Measurements from ENCODE around the gene VDR. TPM values are rescaled to one million over a fixed set of nuclear protein-coding genes. Genes with fewer than 3 reads are reported as not detected.

VDR gene
- total RNA-seq, 1 donor from 2014 or later, result 4.6 TPM

DNA sequence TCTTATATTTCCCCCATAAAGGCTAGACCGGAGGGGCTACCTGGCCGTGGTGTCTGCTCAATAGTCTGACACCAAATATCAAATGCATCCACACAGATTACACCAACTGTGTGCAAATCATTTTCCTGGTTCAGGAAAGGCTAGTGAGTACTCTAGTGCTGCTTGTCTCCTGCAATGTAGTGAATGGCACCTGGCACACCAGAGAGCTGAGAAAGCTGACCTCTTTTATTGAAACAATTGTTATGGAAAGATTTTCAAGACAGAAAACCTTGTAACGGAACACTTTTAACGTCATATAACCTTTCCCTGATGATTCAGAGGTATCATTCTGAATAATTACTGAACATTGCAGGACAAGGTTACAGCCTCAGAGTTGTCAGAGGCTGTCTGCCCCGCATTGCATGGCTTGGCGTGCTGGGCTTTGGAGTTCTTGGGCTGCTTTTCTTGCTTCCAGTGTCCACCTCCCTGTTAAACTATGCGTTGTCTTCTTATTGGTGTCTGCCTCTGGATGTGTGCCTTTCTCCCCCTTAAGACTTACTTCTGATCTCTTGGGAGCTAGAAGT is 44.4 kb downstream of the VDR start:
- TF ChIP-seq, protein P1, sequence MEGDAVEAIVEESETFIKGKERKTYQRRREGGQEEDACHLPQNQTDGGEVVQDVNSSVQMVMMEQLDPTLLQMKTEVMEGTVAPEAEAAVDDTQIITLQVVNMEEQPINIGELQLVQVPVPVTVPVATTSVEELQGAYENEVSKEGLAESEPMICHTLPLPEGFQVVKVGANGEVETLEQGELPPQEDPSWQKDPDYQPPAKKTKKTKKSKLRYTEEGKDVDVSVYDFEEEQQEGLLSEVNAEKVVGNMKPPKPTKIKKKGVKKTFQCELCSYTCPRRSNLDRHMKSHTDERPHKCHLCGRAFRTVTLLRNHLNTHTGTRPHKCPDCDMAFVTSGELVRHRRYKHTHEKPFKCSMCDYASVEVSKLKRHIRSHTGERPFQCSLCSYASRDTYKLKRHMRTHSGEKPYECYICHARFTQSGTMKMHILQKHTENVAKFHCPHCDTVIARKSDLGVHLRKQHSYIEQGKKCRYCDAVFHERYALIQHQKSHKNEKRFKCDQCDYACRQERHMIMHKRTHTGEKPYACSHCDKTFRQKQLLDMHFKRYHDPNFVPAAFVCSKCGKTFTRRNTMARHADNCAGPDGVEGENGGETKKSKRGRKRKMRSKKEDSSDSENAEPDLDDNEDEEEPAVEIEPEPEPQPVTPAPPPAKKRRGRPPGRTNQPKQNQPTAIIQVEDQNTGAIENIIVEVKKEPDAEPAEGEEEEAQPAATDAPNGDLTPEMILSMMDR (IDR thresholded peaks at IDR 0.05), result no peak
- no peaks in the 10 kb centered on the region for H3K4me1 Mint-ChIP-seq (ENCODE audit: low read depth)
- no peak overlapping the region for H3K4me3 Mint-ChIP-seq (ENCODE audit: unreplicated experiment)
- no peak overlapping the region for H3K27ac Mint-ChIP-seq (ENCODE audit: unreplicated experiment)
- no peaks in the 10 kb centered on the region for H3K36me3 Mint-ChIP-seq (ENCODE audit: low read depth)
- no peaks in the 10 kb centered on the region for H3K27me3 Mint-ChIP-seq (ENCODE audit: low read depth)
- no peak for DNase-seq (ENCODE audit: low spot score)
- no peaks in the 10 kb centered on the region for H3K9me3 Mint-ChIP-seq (ENCODE audit: low read depth)

DNA sequence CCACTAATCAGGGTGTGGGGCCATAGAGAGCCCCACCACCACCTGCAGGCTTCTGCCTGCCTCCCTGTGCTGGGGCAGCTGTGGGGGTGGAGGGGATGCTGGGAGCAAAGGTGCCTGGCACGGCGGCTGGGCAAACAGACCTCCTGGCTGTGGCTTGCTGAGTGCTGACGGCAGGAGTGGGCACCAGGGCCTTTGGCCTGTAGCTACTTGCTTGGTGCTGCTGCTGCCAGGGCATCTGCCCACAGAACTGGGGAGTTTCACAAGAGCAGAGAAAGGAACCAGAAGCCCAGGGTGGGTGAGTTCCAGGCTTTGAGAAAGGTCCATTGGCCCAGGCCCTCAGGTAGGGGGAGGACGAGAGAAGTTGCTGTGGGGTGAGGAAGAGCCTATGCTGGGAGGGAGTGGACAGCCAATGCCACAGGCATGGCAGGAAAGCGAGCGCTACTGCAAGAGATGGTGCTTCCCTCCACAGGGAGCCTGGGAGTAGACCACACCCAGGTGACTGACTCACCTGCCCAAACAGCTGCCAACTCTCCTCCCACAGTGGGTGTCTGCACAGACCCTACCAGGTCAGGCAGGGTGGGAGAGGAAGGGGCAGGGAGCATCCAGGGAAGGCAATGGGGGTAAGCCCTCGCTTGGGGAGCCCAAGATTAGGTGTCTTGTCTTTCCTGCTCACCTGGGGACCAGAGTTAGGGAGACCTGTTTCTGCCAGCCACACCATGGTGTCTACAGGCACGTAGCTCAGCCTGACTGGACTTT is 46.1 kb downstream of the VDR start:
- no peaks in the 10 kb centered on the region for H3K4me1 Mint-ChIP-seq (ENCODE audit: low read depth)
- no peaks in the 10 kb centered on the region for H3K9me3 Mint-ChIP-seq (ENCODE audit: low read depth)
- no peaks in the 10 kb centered on the region for H3K36me3 Mint-ChIP-seq (ENCODE audit: low read depth)
- no peak for DNase-seq (ENCODE audit: low spot score)
- H3K27ac Mint-ChIP-seq (ENCODE audit: unreplicated experiment), result no peak overlapping the region
- TF ChIP-seq, protein P1 (IDR thresholded peaks at IDR 0.05), result no peak
- H3K27me3 Mint-ChIP-seq (ENCODE audit: low read depth), result no peaks in the 10 kb centered on the region
- no peak overlapping the region for H3K4me3 Mint-ChIP-seq (ENCODE audit: unreplicated experiment)

DNA sequence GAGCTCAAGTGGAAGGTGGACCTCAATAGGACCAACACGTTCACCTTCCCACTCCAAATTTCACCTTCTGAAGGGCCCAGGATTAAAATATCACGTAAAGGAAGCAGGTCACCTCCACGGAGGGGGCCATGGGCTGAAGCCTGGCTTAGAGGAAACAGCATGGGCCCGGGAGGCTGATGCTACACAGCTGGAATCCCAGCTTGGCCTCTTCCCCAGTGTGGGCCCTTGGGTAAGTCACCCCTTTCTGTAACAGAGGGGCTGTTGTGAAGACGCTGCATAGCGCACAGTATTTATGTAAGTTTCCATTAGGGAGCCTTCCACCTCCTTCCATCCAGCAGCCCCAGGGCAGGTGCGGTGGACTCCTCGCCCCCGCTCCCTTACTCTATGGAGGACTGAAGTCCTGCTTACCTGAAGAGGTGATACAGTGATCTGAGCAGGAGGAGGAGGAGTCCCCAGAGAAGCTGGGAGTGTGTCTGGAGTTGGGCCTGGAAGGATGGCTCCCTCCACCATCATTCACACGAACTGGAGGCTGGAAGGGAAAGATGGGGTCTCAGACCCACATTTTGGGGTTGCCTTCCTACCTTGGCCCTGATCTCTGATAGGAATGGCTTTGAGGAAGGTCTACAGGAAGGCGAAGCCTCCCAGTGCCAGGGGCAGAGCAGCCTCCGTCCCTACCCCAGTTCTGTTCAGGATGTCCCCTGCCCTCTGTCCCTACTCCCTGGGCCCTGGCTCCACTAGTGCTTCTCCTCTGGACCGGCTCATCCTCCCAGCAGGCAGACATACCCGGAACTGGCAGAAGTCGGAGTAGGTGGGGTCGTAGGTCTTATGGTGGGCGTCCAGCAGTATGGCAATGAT is 47.8 kb downstream of the VDR start:
- TF ChIP-seq, protein P1 (IDR thresholded peaks at IDR 0.05), result no peak
- Mint-ChIP-seq H3K27ac (ENCODE audit: unreplicated experiment) (no peak overlapping the region), H3K9me3 (ENCODE audit: low read depth) (no peaks in the 10 kb centered on the region), H3K4me3 (ENCODE audit: unreplicated experiment) (no peak overlapping the region), H3K4me1 (ENCODE audit: low read depth) (no peaks in the 10 kb centered on the region), H3K36me3 (ENCODE audit: low read depth) (no peaks in the 10 kb centered on the region), H3K27me3 (ENCODE audit: low read depth) (no peaks in the 10 kb centered on the region)
- no peak for DNase-seq (ENCODE audit: low spot score)

DNA sequence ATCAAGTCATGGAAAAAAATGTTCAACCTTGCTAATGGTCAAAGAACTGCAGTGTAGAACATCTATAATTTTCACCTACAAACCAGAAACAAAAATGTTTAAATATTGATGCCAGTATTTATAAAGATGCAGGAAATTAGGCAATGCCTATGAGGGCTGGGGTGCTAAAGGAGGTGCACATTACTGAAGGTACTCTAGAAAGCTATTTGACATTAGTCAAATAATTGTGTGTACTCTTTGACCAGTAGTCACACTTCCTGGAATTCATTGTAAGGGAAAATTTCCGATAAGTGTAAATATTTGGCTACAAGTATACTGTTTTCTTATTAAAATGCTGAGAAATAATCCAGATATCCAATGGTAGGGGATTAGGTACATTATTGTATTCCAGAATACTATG is 48.7 kb downstream of the VDR start:
- Mint-ChIP-seq H3K27ac (ENCODE audit: unreplicated experiment) (no peak overlapping the region), H3K9me3 (ENCODE audit: low read depth) (no peaks in the 10 kb centered on the region), H3K4me3 (ENCODE audit: unreplicated experiment) (no peak overlapping the region), H3K27me3 (ENCODE audit: low read depth) (no peaks in the 10 kb centered on the region), H3K36me3 (ENCODE audit: low read depth) (peaks cover 2% of the 10 kb centered on the region), H3K4me1 (ENCODE audit: low read depth) (no peaks in the 10 kb centered on the region)
- DNase-seq (ENCODE audit: low spot score), result no peak
- TF ChIP-seq, protein P1 (IDR thresholded peaks at IDR 0.05), result no peak

DNA sequence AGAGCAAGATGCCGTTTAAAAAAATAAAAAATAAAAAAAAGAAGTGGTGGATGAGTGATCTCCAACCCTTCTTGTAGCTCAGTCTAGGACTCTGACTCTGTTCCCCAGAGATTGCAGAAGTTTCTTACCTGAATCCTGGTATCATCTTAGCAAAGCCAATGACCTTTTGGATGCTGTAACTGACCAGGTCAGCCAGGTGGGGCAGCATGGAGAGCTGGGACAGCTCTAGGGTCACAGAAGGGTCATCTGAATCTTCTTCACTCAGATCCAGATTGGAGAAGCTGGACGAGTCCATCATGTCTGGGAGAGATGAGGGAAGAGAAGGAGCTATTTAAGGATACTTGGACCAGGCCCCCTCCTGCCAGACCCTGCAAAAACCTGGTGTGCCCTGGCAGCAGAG is 49.3 kb downstream of the VDR start:
- Mint-ChIP-seq H3K4me1 (ENCODE audit: low read depth) (peaks cover 5% of the 10 kb centered on the region), H3K9me3 (ENCODE audit: low read depth) (no peaks in the 10 kb centered on the region), H3K4me3 (ENCODE audit: unreplicated experiment) (no peak overlapping the region), H3K27ac (ENCODE audit: unreplicated experiment) (no peak overlapping the region), H3K27me3 (ENCODE audit: low read depth) (no peaks in the 10 kb centered on the region), H3K36me3 (ENCODE audit: low read depth) (peaks cover 2% of the 10 kb centered on the region)
- DNase-seq (ENCODE audit: low spot score), result no peak
- TF ChIP-seq, protein P1 (IDR thresholded peaks at IDR 0.05), result no peak
